Activated T-cell treated with anti-CD3 and anti-CD28 coated beads for 48 hours (primary cell): ENCODE results near the gene TARS2.

Experiments
- DNase-seq: peaks from one replicate; pipeline ENCODE4 v3.0.0-alpha.2; 2020; ENCODE audit warnings: low read depth

TARS2 gene

DNA sequence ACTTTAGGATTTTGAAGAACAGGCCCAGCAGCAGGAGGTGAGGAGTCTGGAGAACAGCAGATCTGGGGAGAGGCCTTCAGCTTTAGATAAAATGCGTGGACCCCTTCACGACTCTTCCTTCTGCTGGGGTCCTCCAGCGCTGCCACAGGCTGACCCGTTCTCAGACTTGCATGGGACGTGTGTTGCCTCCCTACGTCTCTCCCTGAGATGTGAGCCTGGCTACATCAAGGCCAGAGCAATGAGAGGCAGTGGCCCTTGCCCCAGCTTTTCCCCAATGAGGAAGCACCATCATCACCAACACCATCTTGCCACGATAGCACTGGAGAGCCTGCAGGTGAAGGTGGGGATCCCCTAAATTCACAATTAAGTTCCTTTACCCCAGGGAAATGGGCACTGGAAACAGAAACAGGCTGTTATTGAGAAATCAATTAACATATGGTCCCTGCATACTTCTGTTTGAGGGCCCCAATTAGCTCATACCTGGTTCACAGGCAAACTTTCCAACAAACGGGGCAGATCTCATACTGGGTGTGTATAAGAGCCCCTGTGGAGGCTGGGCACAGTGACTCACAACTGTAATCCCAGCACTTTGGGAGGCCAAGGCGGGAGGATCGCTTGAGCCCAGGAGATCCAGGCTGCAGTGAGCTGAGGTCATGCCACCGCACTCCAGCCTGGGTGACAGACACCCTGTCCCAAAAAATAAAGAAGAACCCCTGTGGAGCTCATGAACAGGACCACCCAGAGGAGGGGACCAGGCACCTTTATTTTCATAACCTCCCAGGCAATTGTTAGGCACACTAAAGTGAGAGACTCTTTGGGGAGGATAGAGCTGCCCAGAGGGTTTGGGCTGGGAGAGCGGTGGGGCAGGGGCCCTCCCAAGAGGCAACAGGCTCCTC lies 49.9 kb downstream of the TARS2 start:
- no peak for DNase-seq

DNA sequence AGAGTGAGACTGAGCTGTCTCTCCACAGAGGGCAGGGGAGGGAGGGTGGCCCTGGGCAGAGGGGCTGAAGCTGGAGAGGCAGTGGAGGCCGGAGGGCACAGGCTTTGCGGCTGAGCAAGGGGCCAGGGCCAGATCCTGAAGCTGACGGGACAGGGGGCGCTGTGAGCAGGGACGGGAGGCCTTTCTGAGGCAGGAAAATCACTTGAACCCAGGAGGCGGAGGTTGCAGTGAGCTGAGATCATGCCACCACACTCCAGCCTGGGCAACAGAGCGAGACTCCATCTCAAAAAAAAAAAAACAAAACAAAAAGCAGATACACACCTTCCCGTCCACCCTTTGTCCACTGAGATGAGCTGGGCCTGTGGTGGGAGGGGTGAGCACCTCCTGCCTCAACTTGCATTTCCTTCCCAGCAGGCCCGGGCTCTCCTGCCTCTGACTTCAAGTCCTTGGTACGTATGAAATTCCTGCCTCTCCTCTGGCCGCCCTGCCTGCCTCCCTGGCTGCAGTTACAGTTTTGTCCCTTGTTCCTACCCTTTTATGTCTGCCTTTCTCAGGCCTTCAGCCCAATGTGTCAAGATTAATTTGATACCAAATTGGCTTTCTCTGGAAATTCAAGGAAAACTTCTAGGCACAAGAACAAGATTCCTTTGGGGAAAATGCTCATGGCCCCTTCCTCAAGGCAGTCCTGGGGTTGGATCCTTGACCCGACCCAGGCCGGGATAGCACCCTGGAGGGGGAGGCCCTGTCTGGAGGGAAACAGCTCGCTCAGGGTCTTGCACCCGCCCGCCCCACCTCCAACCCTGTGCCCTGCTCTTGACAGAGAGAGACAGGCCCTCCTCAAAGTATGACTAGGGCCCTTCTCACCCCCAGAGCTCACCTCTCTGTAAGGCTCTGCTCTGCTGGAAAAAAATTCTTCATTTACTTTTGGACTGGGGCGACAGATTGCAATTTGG lies 50.8 kb downstream of the TARS2 start:
- no peak for DNase-seq

DNA sequence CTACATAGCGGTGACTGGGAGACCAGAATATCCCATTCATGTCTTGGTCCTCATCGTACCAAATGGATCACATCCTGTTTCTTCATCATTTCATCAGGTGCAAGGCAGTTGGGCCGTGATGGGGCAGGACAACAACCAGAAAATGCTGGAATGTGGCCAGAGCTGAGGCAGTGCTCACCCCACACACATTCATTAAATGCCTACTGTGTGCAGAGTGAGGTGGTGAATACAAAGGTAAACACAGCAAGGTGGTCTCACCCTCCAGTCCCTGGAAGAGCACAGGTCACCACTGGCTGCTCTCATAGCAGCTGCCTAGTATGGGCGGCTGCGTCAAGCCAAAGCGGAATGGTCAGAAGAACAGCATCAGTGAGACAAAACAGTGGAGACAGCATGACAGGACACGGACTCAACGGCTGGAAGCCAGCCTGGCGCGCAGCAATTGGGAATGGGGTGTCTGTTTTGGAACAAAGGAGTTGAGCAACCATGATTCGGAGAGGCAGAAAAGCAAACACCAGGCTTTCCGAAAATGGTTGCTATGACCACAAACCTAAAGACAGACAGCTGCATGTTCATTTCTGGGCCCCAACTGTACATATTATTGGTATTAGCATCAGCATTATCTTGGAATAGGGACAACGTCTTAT lies 56.4 kb downstream of the TARS2 start:
- no peak for DNase-seq

DNA sequence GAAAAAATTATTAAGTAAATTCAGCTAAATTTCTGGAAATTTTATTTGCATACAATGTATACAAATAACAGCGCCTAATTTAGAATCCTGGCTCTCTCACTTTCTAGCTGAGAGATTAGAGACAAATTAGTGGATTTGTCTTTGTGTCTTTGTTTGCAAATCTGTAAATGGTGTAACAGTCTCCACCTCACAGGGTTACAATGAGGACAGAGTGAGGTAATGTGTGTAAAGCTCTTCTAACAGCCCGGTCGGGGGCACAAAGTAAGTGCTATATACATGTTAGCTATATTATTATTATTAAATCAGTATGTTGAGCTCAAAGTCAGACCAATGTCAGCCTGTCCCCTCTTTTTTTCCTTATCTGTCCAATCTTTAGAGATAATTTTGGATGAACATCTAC lies 57.0 kb downstream of the TARS2 start:
- DNase-seq, result no peak

DNA sequence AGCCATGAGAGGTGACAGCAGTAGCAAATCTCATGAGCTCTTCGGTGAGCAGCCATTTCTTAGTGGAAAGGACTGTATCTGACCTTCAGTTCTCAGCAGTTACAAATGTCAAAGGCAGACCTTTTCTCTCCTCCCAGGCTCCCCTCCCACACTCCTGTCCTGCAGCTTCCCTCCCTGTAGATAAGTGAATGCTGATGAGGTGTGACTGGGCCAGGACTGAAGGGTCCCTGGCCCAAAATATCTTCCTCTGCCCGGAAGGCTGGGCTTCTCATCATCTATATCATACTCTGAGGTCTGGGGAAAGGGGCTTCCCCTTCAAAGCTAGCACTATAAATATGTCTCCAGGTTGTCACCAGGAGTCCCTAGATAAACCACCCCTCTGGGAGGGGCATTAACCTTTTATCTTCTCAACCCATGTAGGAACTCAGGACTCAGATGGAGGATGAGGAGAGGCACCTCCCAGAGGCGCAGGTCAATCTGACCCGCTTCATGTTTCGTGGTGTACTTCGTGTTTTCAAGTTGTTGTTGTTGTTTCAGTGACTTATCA lies 58.3 kb downstream of the TARS2 start:
- DNase-seq, result no peak

DNA sequence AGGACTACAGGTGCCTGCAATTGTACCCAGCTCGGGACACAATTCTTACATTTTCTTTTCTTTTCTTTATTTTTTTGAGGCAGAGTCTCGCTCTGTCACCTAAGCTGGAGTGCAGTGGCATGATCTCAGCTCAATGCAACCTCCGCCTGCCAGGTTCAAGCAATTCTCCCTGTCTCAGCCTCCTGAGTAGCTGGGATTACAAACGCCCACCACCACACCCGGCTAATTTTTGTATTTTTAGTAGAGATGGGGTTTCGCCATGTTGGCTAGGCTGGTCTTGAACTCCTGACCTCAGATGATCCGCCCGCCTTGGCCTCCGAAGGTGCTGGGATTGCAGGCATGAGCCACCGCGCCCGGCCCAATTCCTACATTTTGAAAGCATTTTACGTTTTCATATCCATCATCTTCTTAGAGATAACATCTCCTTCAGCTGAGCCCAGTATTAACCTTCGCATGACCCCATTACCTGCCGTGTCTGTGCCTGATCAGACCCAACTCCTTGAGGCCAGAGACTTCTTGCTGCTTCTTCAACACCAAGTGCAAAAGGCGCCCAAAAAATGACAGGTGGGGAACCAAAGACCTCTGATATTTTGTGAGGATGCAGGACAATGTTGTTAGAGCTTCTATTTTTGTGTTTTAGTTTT lies 59.2 kb downstream of the TARS2 start:
- no peak for DNase-seq

DNA sequence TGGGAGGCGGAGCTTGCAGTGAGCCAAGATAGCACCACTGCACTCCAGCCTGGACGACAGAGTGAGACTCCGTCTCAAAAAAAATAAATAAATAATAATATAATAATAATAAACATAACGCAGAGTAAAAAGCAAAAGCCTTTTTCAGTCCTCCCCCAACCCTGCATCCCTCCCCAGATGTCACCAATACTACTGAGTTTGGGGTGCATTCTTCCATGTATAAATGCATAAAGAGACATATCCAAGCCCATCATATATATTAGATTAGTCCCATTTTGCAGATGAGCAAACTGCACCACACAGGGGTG lies 61.1 kb downstream of the TARS2 start:
- no peak for DNase-seq

DNA sequence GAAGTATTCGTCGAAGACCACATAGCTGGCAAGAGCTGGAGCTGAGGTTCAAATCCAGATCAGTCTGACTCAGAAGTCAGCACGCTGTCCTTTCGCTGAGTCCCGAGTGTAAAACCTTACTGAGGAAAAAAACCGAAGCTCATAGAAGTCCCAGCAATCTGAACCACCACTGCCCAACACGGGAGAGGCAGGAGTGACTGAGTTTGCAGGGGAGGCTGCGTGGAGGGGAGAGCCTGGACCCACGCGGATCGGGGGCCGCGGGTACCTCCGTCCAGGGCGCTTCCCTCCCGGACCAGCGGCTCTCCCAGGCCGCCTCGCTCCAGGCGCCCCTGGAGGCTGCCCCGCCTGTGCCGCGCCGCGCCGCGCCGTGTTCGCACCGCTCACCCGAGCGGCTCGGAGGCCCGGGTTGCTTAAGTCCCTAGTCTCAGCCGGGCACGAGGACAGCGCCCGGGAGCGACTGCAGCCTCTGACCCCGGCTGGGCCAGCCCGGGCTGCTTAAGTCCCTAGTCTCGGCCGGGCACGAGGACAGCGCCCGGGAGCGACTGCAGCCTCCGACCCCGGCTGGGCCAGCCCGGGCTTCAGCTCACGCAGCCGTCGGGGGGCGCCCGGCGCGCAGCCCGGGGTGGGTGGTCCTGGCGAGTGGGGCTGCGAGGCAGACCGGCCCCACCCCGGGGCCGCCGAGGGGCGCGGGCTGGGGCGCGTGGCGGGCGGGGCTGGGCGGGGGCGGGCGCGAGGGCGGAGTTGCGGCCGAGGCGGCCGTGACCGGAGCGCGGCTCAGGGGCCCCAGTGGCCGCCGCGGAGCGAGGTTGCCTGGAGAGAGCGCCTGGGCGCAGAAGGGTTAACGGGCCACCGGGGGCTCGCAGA lies 61.6 kb downstream of the TARS2 start, which contains the start of gene ADAMTSL4:
Gene ADAMTSL4, plus strand, starts transcription at position 777 of the 864 bp plus-strand sequence. CDS start 2,881 bp downstream, outside the sequence.
- DNase-seq, result peak; percentile 47

DNA sequence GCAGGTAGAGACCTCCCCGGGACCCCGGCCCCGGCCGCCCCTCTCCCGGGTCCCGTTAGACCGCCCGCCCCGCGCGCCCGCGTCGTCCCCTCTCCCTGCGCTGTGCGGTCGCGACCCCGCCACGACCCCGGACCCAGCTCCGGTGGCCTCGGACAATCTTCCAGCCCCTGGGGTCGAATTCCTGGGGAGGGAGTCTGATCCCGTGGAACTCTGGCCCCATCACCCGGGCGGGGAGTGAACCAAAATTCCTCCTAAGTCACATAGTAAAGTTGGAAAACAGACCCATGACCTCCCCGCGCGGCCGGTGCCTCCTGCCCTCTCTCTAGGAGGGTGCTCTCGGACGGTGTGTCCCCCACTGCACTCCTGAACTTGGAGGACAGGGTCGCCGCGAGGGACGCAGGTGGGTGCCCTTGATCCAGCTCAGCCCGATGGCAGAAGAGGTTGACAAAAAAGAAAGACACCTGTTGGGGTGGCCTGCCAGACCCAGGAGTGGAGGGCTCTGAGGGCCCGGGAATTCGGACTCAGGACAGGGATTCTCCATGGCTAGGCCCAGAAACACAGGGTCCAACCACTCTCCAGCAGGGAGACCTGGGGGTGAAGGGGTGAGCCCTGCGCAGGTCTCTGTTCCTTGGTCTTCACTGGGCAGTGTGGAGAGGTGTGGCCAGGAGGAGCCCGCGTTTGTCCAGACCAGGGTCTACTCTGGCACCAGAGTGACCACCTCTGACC lies 62.4 kb downstream of the TARS2 start:
- DNase-seq, result no peak

DNA sequence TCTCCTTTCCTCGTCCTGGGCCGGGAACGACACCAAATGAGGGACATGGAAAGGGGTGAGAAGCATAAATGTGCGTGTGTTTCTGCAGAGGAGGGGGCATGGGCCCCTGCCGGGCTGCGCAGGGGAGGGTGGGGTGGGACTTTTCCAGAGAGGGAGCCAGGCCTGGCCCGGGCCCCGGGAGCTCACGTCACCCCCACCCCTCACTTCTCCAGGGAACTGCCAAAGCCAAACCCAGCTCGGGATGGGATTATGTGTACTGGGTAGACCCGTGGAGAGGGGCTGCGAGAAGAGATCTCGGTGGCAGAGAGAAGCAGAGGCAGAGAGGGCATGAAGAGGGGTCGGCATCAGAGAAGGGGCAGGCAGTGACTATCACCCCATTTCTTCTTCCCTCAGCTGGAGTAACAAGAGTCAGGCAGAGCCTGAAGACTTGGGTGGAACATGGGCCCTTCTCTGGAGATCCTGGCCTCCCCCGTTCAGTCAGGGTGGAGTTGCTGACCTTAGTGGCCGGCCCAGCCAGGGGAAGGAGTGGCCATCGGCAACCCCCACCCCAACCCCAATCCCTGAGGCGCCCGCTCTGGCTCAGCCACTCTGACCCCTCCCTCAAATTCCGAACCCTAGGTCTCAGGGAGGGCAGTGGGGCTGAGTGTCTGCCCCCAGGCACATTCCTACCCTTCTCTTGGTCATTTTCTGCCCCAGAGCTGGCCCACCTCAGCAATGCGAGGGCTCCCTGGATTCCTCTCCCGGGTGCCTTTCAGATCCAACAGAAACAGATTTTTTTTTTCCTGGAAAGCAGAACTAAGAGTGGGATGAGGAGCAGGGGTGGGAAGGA lies 63.2 kb downstream of the TARS2 start:
- no peak for DNase-seq

DNA sequence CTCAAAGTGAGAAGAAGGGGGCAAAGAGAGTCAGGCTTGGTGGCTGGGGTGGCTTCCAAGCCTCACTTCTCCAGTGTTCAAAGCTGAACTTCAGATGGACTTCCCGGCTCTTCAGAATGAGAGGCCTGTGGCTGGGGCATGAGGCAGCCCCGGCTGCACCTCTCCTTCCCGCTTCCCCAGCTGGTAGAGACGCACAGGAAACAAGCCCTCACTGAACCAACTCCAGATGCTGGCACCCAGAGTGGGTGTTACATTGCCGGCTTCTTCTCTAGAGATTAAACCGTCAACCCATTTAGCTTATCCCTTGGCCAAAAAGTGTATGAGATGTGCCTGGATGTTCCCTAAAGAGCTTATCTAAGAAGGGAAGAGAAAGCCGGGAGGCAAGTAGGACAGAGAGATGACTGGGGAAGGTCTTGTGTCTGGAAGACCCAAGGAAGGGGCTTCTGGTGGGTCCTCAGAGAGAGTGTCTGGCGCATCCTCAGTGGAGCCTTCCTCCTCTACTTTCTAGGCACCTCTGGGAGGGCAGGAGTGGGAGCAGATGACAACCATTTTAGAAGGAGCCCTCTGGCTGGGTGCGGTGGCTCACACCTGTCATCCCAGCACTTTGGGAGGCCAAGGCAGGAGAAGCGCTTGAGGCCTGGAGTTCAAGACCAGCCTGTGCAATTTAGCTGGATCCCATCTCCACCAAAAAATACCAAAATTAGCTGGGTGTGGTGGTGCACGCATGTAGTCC lies 64.0 kb downstream of the TARS2 start:
- DNase-seq, result no peak

DNA sequence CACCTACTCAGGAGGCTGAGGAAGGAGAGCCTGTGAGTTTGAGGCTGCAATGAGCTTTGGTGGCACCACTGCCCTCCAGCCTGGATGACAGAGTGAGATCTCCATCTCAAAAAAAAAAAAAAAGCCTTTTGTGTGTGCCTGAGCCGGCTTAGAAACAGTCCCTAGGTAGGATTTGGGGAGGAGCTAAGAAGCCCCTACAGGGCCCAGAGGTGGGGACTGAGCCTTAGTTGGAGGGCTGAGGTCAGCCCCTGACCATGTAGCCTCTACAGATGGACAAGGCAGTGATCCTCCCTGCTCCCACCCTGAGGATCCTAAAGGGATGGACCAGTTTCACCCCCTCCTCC lies 64.5 kb downstream of the TARS2 start:
- no peak for DNase-seq

DNA sequence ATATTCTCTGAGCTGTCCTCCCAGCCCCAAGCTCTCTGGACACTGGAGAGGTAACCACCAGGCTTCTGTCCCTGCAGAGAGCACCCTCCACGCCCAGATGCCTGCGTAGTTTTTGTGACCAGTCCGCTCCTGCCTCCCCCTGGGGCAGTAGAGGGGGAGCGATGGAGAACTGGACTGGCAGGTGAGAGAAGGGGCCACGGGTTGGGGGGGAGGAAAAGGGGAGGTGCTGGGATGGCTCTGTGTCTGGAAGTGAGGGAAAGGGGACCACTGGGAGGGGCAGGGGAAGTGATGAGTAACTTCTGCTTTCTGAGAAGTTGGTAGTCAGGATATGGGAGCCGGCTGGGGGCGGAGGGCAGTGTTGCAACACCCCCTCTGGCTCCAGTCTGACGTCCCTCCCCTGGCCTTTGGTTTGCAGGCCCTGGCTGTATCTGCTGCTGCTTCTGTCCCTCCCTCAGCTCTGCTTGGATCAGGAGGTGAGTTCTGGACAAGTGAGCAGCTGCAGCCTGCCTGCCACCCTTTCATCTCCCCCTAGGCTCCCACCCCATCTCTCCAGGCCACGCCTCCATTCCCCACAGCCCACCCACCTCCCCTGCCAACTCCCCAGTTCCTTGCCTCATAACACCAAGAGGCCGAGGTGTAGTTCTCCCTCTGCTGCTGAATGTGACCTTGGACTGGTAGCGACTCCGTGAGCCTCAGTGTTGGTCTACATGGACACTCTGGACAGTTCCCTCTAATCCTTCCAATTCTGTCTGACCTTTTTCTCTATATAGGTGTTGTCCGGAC lies 65.1 kb downstream of the TARS2 start:
- DNase-seq, result no peak

DNA sequence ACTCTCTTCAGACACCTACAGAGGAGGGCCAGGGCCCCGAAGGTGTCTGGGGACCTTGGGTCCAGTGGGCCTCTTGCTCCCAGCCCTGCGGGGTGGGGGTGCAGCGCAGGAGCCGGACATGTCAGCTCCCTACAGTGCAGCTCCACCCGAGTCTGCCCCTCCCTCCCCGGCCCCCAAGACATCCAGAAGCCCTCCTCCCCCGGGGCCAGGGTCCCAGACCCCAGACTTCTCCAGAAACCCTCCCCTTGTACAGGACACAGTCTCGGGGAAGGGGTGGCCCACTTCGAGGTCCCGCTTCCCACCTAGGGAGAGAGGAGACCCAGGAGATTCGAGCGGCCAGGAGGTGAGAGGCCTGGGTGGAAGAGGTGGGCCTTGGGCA lies 65.7 kb downstream of the TARS2 start:
- DNase-seq, result no peak

DNA sequence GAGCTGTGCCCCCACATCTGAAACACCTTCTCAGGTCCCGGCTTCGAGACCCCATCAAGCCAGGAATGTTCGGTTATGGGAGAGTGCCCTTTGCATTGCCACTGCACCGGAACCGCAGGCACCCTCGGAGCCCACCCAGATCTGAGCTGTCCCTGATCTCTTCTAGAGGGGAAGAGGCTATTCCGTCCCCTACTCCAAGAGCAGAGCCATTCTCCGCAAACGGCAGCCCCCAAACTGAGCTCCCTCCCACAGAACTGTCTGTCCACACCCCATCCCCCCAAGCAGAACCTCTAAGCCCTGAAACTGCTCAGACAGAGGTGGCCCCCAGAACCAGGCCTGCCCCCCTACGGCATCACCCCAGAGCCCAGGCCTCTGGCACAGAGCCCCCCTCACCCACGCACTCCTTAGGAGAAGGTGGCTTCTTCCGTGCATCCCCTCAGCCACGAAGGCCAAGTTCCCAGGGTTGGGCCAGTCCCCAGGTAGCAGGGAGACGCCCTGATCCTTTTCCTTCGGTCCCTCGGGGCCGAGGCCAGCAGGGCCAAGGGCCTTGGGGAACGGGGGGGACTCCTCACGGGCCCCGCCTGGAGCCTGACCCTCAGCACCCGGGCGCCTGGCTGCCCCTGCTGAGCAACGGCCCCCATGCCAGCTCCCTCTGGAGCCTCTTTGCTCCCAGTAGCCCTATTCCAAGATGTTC lies 66.3 kb downstream of the TARS2 start:
- DNase-seq, result no peak

DNA sequence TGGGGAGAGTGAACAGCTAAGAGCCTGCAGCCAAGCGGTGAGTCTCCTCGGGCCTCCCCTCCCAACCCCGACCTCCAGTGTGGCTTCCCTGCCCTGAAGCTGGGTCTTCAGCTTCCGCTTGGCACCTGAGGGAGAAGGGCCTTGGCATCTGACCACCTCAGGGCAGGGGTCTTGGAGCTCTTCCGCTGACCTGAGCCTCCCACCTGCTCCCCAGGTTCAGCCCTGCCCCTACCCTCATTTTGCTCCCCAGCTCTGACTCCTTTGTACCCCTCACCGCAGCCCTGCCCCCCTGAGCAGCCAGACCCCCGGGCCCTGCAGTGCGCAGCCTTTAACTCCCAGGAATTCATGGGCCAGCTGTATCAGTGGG lies 66.8 kb downstream of the TARS2 start:
- no peak for DNase-seq
